ENCODE measurements around the gene CACNA1H. TPM values are rescaled to one million over a fixed set of nuclear protein-coding genes. Genes with fewer than 3 reads are reported as not detected.
A peak's percentile ranks its signal among the peaks of the same experiment; 100 is the strongest.

Gene CACNA1H
- total and polyA plus RNA-seq, 7 donors, result 0.46 to 181 (median 37.0) TPM

DNA sequence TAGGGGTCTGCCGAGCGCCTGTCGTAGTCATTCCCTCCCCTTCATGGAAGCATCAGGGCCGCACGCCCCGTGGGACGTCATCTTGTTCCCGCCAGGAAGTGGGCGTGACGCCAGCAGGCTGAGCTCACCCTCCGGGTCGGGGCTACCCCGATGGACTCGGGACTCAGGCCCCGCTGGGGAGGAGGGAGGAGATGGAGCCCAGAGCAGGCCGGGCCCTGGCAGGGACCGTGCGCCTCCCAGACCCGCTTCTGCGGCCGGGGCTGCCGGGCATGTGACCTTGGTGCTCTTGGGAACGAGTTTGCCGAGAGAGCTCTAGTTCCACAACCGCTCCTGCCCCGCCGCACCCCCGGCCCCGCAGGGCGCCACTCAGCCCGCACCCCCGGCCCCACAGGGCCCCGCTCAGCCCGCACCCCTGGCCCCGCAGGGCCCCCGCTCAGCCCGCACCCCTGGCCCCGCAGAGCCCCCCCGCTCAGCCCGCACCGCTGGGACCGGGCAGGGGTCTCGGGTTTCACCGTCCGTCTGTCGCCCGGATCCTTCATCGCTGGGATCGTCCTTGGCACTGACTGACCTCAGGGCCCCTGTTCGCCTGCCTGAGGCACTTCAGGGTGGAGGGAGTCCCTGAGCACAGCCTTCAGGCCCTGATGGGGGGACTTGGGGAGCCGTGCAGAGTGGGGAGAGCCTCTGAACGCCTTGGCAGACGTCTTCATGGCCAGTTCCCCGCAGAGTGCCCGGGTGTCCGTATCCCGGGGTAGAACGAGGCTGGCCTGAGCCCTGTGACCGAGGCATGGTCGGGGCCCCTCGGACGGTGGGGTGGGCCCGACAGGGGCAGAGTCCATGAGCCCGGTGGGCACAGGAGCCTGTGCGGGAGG is 5.8 kb downstream of the CACNA1H start:
- intact Hi-C loops (cut with DNase I), result no loop called here
- peaks cover 8 to 25% (median 10%) of the 10 kb centered on the region in 3 donors for H3K27me3 ChIP-seq
- WGBS, 2 donors, result 25 to 47% methylated on average over 65 of the region's 65 CpGs
- TF ChIP-seq POLR2AphosphoS5 (IDR thresholded peaks at IDR 0.05) (peak; percentile 59 to 86 (median 75)), EP300 (IDR thresholded peaks at IDR 0.05) (peak in 2 of 4 donors; percentile 33 to 68), POLR2A (IDR thresholded peaks at IDR 0.05) (peak; percentile 25 to 54)
- TF ChIP-seq, protein P1, sequence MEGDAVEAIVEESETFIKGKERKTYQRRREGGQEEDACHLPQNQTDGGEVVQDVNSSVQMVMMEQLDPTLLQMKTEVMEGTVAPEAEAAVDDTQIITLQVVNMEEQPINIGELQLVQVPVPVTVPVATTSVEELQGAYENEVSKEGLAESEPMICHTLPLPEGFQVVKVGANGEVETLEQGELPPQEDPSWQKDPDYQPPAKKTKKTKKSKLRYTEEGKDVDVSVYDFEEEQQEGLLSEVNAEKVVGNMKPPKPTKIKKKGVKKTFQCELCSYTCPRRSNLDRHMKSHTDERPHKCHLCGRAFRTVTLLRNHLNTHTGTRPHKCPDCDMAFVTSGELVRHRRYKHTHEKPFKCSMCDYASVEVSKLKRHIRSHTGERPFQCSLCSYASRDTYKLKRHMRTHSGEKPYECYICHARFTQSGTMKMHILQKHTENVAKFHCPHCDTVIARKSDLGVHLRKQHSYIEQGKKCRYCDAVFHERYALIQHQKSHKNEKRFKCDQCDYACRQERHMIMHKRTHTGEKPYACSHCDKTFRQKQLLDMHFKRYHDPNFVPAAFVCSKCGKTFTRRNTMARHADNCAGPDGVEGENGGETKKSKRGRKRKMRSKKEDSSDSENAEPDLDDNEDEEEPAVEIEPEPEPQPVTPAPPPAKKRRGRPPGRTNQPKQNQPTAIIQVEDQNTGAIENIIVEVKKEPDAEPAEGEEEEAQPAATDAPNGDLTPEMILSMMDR (IDR thresholded peaks at IDR 0.05), result no peak
- H3K4me1 ChIP-seq, result peaks cover 0 to 100% (median 97%) of the 10 kb centered on the region in 4 donors
- no peaks in the 10 kb centered on the region for H3K36me3 ChIP-seq
- no peaks in the 10 kb centered on the region for H3K9me3 ChIP-seq
- DNase-seq, result peak; percentile 95
- H3K4me3 ChIP-seq, result peak overlapping the region in 3 of 4 donors; percentile 31 to 87 (median 33)
- H3K27ac ChIP-seq, result peak overlapping the region; percentile 90 to 98 (median 96)

DNA sequence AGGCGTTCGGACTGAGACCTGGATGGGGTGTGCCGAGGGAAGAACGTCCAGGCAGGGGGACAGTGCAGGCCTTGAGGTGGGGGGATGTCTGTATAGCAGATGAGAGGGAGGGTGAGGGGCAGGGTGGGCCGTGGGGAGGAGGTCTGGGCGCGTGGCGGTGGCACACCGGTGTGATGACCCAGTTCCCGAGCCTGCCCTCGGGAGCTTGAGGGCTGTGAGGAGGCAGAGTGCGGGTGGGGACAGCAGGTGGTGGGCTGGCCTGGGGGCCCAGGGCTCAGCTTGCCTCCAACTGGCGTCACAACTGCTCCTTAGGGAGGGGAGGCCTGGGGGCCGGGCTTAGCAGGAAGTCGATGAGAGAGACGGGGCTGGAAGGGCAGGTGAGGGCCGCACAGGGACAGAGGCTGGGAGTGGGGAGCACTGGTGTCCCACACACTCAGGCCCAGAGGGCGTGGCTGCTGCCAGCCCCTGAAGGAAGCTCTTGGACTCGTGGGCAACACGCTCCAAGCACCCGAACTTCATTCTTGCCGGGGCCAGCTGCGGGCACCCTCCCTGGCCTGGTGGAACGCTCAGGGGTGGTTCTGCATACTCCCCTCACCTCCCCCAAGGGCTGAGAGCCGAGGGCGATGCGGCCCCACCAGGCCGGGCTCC is 6.5 kb downstream of the CACNA1H start:
- H3K4me1 ChIP-seq, result peaks cover 0 to 100% (median 99%) of the 10 kb centered on the region in 4 donors

DNA sequence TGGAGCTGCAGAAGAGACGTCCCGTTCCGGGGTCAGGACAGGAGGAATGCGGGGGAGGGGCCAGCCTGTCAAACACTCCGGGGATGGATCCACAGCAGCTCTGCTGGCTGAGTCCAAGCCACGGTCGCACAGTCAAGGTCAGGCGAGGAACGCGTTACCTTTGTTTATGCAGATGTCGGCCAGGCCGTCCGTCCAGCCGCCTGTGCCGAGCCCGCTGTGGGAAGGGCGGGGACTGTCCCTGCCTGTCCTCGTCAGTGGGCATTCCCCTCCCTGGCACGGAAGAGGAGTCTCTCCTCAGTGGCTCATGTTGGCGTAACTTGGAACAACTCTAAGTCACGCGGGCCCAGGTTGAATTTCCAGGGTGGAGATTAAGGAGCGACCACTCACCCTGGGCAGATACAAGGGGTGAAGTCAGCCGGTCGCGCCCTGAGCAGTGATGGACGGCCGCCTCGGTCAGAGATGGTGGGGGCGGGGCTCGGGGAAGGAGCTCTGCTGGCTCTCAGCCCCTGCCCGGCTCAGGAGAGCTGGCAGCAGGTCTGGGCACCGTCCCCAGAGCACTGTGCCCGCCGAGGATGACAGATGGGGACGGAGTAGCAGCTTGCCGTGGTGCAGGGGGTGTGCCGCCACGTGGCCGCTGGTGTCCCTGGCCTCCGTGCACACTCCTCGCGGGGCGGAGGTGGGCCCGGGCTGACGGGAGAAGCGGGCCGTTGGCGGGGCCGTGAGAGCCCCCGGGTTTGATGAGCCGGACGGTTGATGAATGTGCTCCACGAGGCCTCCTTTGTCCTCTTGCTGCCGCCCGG is 7.3 kb downstream of the CACNA1H start:
- TF ChIP-seq POLR2AphosphoS5 (IDR thresholded peaks at IDR 0.05) (peak; percentile 37 to 86 (median 83)), EP300 (IDR thresholded peaks at IDR 0.05) (peak in 3 of 4 donors; percentile 83 to 95 (median 94)), POLR2A (IDR thresholded peaks at IDR 0.05) (no peak)
- peak; percentile 94 for DNase-seq
- Histone ChIP-seq H3K4me3 (peak overlapping the region in 3 of 4 donors; percentile 31 to 87 (median 37)), H3K4me1 (peaks cover 0 to 100% (median 99%) of the 10 kb centered on the region in 4 donors), H3K36me3 (no peaks in the 10 kb centered on the region), H3K9me3 (no peaks in the 10 kb centered on the region), H3K27ac (peak overlapping the region; percentile 90 to 98 (median 96)), H3K27me3 (peaks cover 0 to 14% (median 0%) of the 10 kb centered on the region in 3 donors)
- intact Hi-C loops (cut with DNase I), result no loop called here
- 21 to 54% methylated on average over 56 of the region's 56 CpGs for WGBS, 2 donors

More for the DNA sequence above, 6.5 kb downstream of the CACNA1H start:
- Histone ChIP-seq H3K4me3 (peak overlapping the region in 3 of 4 donors; percentile 31 to 87 (median 37)), H3K9me3 (no peaks in the 10 kb centered on the region), H3K27ac (peak overlapping the region; percentile 90 to 98 (median 96)), H3K36me3 (no peaks in the 10 kb centered on the region), H3K27me3 (peaks cover 2 to 22% (median 4%) of the 10 kb centered on the region in 3 donors)
- no peak for DNase-seq
- TF ChIP-seq POLR2A (IDR thresholded peaks at IDR 0.05) (peak; percentile 16 to 37), EP300 (IDR thresholded peaks at IDR 0.05) (no peak)
- WGBS, 2 donors, result 28 to 52% methylated on average over 28 of the region's 28 CpGs
- intact Hi-C loops (cut with DNase I), result no loop called here

DNA sequence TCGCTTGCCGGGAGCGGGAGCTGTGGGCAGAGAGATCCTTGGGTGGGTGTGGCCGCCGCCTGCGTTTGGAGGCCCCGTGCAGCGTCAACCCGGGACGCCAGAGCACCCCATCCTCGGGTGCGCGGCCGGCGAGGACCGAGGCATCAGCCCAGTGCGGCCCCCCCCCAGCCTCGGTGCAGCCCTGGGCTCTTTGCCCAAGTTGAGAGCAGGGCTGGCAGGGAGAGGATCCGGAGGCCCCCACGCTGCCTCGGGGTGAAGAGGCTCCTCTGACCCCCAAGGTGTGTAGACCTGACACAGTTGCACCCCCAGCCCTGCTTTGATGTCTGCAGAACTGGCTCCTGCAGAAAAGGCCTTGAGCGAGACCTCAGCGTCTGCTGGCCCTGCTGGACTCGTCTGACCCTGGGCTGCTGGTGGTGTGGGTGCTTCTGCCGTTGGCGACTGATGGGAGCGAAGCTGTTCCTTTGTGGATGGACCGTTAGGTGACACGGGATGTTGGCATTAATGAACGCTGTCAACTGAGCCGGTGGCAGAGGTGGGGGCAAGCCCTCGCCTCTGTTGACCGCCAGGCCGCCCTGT is 8.0 kb downstream of the CACNA1H start:
- 54 to 81% methylated on average over 34 of the region's 34 CpGs for WGBS, 2 donors
- intact Hi-C loops (cut with DNase I), result no loop called here
- Histone ChIP-seq H3K27me3 (peaks cover 0 to 12% (median 0%) of the 10 kb centered on the region in 3 donors), H3K9me3 (no peaks in the 10 kb centered on the region), H3K4me1 (peaks cover 0 to 100% (median 99%) of the 10 kb centered on the region in 4 donors), H3K27ac (peak overlapping the region; percentile 90 to 98 (median 96)), H3K36me3 (no peaks in the 10 kb centered on the region), H3K4me3 (peak overlapping the region in 3 of 4 donors; percentile 31 to 87 (median 37))
- TF ChIP-seq, protein P1 (IDR thresholded peaks at IDR 0.05), result no peak
- no peak for TF ChIP-seq POLR2A (IDR thresholded peaks at IDR 0.05)
- no peak for TF ChIP-seq POLR2AphosphoS5 (IDR thresholded peaks at IDR 0.05)
- no peak for TF ChIP-seq EP300 (IDR thresholded peaks at IDR 0.05)
- DNase-seq, result no peak
